Measurements from ENCODE around the gene ASPDH.

DNA sequence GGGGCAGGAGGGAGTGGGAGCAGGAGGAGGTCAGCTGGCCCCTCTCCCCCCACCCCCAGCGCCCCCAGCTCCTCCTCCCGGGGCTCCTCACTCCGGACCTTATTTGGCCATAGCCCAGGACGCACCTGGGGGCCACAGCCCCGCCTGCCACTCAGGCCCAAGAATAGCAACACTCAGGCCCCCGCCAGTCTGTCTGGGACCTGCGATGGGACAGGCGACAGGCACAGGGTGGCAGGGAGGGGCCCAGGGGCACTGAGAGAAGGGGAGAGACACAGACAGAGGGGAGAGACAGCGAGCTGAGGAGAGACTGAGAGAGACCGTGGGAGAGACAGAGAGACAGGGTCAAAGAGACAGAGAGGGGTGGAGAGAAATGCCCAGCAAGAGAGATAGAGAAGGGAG, 13.0 kb downstream of the ASPDH start:
- TF ChIP-seq, protein P1, sequence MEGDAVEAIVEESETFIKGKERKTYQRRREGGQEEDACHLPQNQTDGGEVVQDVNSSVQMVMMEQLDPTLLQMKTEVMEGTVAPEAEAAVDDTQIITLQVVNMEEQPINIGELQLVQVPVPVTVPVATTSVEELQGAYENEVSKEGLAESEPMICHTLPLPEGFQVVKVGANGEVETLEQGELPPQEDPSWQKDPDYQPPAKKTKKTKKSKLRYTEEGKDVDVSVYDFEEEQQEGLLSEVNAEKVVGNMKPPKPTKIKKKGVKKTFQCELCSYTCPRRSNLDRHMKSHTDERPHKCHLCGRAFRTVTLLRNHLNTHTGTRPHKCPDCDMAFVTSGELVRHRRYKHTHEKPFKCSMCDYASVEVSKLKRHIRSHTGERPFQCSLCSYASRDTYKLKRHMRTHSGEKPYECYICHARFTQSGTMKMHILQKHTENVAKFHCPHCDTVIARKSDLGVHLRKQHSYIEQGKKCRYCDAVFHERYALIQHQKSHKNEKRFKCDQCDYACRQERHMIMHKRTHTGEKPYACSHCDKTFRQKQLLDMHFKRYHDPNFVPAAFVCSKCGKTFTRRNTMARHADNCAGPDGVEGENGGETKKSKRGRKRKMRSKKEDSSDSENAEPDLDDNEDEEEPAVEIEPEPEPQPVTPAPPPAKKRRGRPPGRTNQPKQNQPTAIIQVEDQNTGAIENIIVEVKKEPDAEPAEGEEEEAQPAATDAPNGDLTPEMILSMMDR (IDR thresholded peaks at IDR 0.05; ENCODE audit: insufficient read depth, low read depth, low read length) = no peak
- TF ChIP-seq EZH2 (IDR thresholded peaks at IDR 0.05; ENCODE audit: insufficient read depth, low read length) = no peak

Measured in astrocyte (in vitro differentiated cells and primary cell).